SK-N-SH (cell line): ENCODE measurements around the gene KLHL26.

Experiments used
- POLR2AphosphoS5 ChIP-seq: IDR thresholded peaks from 2 replicates; pipeline ENCODE4 v1.6.1; 2012; ENCODE audit warnings: low read depth, low read length
- TAF1 ChIP-seq: IDR thresholded peaks from 2 replicates; pipeline ENCODE4 v1.6.1; 2012; ENCODE audit warnings: low read depth, mild to moderate bottlenecking, low read length, moderate library complexity, borderline replicate concordance
- TF ChIP-seq, protein P1 (sequence below): fragments of 200-600 bp; sonication (generic); IDR thresholded peaks from 2 replicates; pipeline ENCODE4 v1.6.1; 2017; ENCODE audit warnings: antibody characterized with exemption, mild to moderate bottlenecking, moderate library complexity
- TF ChIP-seq, protein P2 (sequence below): IDR thresholded peaks from 2 replicates; pipeline ENCODE4 v1.4.0; 2012; ENCODE audit warnings: low read depth

DNA sequence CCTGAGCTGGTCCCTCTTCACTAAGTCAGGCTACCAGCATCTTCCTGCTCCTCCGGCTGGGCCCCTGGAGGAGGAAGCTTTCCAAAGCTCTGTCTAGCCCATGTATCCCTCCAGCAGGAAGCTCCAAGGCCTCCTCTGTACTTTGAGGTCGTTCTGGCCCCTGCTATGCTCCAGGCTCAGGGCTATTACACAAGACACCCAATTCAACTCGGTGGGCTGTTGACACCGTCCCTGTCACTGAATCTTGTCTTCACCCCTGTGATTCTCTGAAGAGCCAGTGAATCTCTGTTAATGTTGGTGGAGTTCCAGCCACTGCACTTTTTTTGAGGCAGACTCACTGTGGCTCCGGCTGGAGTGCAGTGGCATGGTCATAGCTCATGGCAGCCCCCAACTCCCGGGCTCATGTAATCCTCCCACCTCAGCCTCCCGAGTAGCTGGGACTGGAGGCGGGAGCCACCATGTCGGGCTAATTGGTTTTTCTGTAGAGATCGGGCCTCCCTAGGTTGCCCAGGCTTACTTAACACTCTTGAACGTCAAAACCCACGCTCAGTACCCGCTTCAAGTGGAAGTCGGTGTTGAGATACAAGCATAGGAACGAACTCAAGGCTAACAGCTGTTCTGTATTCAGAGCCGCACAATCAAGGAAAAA is 48.7 kb upstream of the KLHL26 start:
- TF ChIP-seq, protein P1, sequence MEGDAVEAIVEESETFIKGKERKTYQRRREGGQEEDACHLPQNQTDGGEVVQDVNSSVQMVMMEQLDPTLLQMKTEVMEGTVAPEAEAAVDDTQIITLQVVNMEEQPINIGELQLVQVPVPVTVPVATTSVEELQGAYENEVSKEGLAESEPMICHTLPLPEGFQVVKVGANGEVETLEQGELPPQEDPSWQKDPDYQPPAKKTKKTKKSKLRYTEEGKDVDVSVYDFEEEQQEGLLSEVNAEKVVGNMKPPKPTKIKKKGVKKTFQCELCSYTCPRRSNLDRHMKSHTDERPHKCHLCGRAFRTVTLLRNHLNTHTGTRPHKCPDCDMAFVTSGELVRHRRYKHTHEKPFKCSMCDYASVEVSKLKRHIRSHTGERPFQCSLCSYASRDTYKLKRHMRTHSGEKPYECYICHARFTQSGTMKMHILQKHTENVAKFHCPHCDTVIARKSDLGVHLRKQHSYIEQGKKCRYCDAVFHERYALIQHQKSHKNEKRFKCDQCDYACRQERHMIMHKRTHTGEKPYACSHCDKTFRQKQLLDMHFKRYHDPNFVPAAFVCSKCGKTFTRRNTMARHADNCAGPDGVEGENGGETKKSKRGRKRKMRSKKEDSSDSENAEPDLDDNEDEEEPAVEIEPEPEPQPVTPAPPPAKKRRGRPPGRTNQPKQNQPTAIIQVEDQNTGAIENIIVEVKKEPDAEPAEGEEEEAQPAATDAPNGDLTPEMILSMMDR: no peak
- TF ChIP-seq, protein P2, sequence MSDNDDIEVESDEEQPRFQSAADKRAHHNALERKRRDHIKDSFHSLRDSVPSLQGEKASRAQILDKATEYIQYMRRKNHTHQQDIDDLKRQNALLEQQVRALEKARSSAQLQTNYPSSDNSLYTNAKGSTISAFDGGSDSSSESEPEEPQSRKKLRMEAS: no peak
- TF ChIP-seq POLR2AphosphoS5: no peak
- no peak for TF ChIP-seq TAF1
